Spleen (tissue), 7 donors: ENCODE measurements around the gene KRTCAP2.

Experiments
- POLR2A ChIP-seq, 3 donors: fragments of 450-650 bp; IDR thresholded peaks; one replicate each; pipeline ENCODE4 v1.5.1; 2017; ENCODE audit warnings: antibody characterized with exemption in 3 of 3, mild to moderate bottlenecking in 1 of 3
- POLR2AphosphoS5 ChIP-seq, 3 donors: sonication (generic); formaldehyde crosslinking; IDR thresholded peaks; one replicate each; pipeline ENCODE4 v1.5.1; 2017; ENCODE audit warnings: antibody characterized with exemption in 3 of 3
- TF ChIP-seq, protein P1 (sequence below), 11 experiments: fragments of 200-600 bp in 7 of 11; fragments of 450-650 bp in 4 of 11; sonication (generic) in 4 of 11; IDR thresholded peaks in 8 of 11; conservative IDR thresholded peaks in 3 of 11; 1 replicate in 7 of 11; 2 replicates in 4 of 11; pipeline versions ENCODE4 v1.4.0 to v1.8.0; 2016 to 2021; ENCODE audit warnings: antibody characterized with exemption in 11 of 11, inconsistent platforms in 4 of 11, mild to moderate bottlenecking in 1 of 11
- donor health status: DM: no; HTN: no; CAD: no; lungs with moderate emphysema.
- donor health status: DM: no; HTN: no; CAD: no.
- donor health status: DM: no; HTN: no; CAD: no.

DNA sequence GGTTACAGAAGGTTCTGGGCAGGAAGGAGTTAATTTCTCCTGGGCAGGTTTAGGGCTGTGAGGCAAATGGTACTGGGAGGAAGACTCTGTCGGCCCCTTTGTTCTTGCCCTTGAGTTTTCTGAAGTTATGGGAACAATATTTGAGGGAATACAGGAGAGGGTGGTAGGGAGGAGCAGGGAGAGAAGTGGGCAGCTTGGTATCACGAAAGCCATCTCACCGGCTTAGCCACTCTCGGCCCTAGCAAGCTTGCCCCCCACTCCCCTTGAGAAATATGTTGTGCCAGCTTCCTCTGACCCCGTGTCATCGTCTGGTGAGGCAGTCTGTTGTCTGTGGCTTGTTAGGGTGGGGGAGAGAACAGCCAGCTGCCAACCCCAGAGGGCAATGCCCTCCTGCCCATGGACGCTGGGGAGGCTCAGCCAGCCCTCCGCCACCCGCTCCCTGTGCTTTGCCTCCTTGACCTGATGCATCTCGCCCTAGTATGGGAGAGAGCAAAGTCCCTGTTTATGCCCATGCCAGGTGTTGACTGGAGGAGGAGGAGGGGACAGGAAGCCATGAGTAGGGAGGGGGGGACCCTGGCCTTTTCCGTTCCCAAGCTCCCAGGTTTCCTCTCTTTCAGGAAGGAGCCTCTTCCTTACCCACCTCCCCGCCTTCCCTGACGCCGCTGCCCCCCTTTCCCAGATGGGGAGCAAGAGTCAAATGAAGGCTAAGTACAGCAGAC lies 44.2 kb downstream of the KRTCAP2 start:
- TF ChIP-seq, protein P1, sequence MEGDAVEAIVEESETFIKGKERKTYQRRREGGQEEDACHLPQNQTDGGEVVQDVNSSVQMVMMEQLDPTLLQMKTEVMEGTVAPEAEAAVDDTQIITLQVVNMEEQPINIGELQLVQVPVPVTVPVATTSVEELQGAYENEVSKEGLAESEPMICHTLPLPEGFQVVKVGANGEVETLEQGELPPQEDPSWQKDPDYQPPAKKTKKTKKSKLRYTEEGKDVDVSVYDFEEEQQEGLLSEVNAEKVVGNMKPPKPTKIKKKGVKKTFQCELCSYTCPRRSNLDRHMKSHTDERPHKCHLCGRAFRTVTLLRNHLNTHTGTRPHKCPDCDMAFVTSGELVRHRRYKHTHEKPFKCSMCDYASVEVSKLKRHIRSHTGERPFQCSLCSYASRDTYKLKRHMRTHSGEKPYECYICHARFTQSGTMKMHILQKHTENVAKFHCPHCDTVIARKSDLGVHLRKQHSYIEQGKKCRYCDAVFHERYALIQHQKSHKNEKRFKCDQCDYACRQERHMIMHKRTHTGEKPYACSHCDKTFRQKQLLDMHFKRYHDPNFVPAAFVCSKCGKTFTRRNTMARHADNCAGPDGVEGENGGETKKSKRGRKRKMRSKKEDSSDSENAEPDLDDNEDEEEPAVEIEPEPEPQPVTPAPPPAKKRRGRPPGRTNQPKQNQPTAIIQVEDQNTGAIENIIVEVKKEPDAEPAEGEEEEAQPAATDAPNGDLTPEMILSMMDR (IDR thresholded peaks at IDR 0.05 in 8 of 11, conservative IDR thresholded peaks at IDR 0.05 in 3 of 11): no peak
- TF ChIP-seq POLR2AphosphoS5 (IDR thresholded peaks at IDR 0.05) (peak in 2 of 3 donors; percentile 12 to 61), POLR2A (IDR thresholded peaks at IDR 0.05) (no peak)
